HL-60 (cell line): ENCODE data around the gene LRMDA.

Experiments
- DNase-seq, 2 experiments: peaks; one replicate each; pipeline ENCODE4 v3.0.0-alpha.2; 2010 to 2020; ENCODE audit warnings: low read depth in 1 of 2, low spot score in 1 of 2
- H3K27ac ChIP-seq: fragments of 250-450 bp; sonication (Bioruptor Pico); replicated peaks from 2 replicates; pipeline ENCODE4 v1.5.1; 2020; ENCODE audit warnings: mild to moderate bottlenecking, moderate library complexity
- H3K27me3 ChIP-seq: fragments of 250-450 bp; sonication (Bioruptor Pico); 2 replicates; pipeline ENCODE4 v1.5.1; 2021; ENCODE audit warnings: mild to moderate bottlenecking, moderate library complexity; ENCODE audit not compliant: insufficient read depth, poor library complexity, severe bottlenecking
- H3K4me3 ChIP-seq: replicated peaks from 2 replicates; pipeline ENCODE4 v1.5.1; 2011; ENCODE audit warnings: mild to moderate bottlenecking, control low read depth, low read length; ENCODE audit not compliant: insufficient read depth
- CTCF ChIP-seq: IDR thresholded peaks from one replicate; pipeline ENCODE4 v1.5.1; 2011; ENCODE audit warnings: low read length, control low read depth, inconsistent platforms; ENCODE audit not compliant: insufficient read depth
- GABPA ChIP-seq: IDR thresholded peaks from 2 replicates; pipeline ENCODE4 v1.6.1; 2012; ENCODE audit warnings: low read depth
- POLR2AphosphoS5 ChIP-seq: IDR thresholded peaks from 2 replicates; pipeline ENCODE4 v1.6.1; 2012; ENCODE audit warnings: low read depth
- REST ChIP-seq: IDR thresholded peaks from 2 replicates; pipeline ENCODE4 v1.6.1; 2012; ENCODE audit warnings: low read depth; ENCODE audit not compliant: insufficient replicate concordance
- SPI1 ChIP-seq: IDR thresholded peaks from 2 replicates; pipeline ENCODE4 v1.6.1; 2012; ENCODE audit warnings: low read depth, mild to moderate bottlenecking, borderline replicate concordance

The LRMDA gene

GRCh38 chr10:76255241-76255640, 823.8 kb downstream of the LRMDA start:
- H3K4me3 ChIP-seq = no peak overlapping the region
- DNase-seq = no peak
- TF ChIP-seq SPI1 (no peak), GABPA (no peak), POLR2AphosphoS5 (no peak), CTCF (no peak), REST (no peak)

GRCh38 chr10:76257816-76258215, 826.4 kb downstream of the LRMDA start:
- TF ChIP-seq POLR2AphosphoS5 (no peak), REST (no peak), GABPA (no peak), CTCF (no peak), SPI1 (no peak)
- DNase-seq = no peak
- H3K27me3 ChIP-seq = no peaks in the 10 kb centered on the region
- H3K27ac ChIP-seq = no peak overlapping the region
- no peak overlapping the region for H3K4me3 ChIP-seq

More at GRCh38 chr10:76255241-76255640, 823.8 kb downstream of the LRMDA start:
- no peak overlapping the region for H3K27ac ChIP-seq
- no peaks in the 10 kb centered on the region for H3K27me3 ChIP-seq

- H3K27ac ChIP-seq = no peak overlapping the region
- DNase-seq = no peak
- no peaks in the 10 kb centered on the region for H3K27me3 ChIP-seq
- TF ChIP-seq POLR2AphosphoS5 (no peak), REST (no peak), CTCF (no peak), GABPA (no peak), SPI1 (no peak)
- H3K4me3 ChIP-seq = no peak overlapping the region
Measured at GRCh38 chr10:76265441-76266113, 834.2 kb downstream of the LRMDA start.
